NT2/D1 (cell line): ENCODE measurements around the gene CDC42EP5.
"Not testable (repeated sequence)": the region's sequence is repeated elsewhere in the genome, so short reads cannot be mapped to it uniquely, and the experiment has no call there.

ENCODE experiments used
- DNase-seq: peaks from one replicate; pipeline ENCODE4 v3.0.0-alpha.2; 2011; ENCODE audit warnings: low read depth, low spot score
- H3K27me3 ChIP-seq: 2 replicates; pipeline ENCODE4 v1.6.0; 2011; ENCODE audit warnings: mild to moderate bottlenecking; ENCODE audit not compliant: insufficient read length, insufficient read depth
- H3K36me3 ChIP-seq: 2 replicates; pipeline ENCODE4 v1.6.1; 2011; ENCODE audit warnings: mild to moderate bottlenecking, low read length, mixed read lengths; ENCODE audit not compliant: insufficient read depth, insufficient read length
- H3K4me1 ChIP-seq: 2 replicates; pipeline ENCODE4 v1.5.1; 2011; ENCODE audit not compliant: insufficient read depth, insufficient read length
- H3K4me3 ChIP-seq: 2 replicates; pipeline ENCODE4 v1.5.1; 2011; ENCODE audit warnings: low read depth; ENCODE audit not compliant: insufficient read length
- H3K9ac ChIP-seq: 2 replicates; pipeline ENCODE4 v1.6.0; 2011; ENCODE audit warnings: low read depth; ENCODE audit not compliant: insufficient read length
- H3K9me3 ChIP-seq: 2 replicates; pipeline ENCODE4 v1.5.1; 2011; ENCODE audit warnings: mild to moderate bottlenecking, low read length; ENCODE audit not compliant: insufficient read depth
- SUZ12 ChIP-seq: IDR thresholded peaks from 2 replicates; pipeline ENCODE4 v1.6.1; 2011; ENCODE audit not compliant: insufficient read length, insufficient read depth; ENCODE audit errors: extremely low read depth
- YY1 ChIP-seq: IDR thresholded peaks from 2 replicates; pipeline ENCODE4 v1.6.1; 2011; ENCODE audit not compliant: insufficient read length, insufficient read depth
- ZNF274 ChIP-seq: IDR thresholded peaks from 2 replicates; pipeline ENCODE4 v1.6.1; 2011; ENCODE audit warnings: mild to moderate bottlenecking, low read depth, low read length

CDC42EP5 gene

DNA sequence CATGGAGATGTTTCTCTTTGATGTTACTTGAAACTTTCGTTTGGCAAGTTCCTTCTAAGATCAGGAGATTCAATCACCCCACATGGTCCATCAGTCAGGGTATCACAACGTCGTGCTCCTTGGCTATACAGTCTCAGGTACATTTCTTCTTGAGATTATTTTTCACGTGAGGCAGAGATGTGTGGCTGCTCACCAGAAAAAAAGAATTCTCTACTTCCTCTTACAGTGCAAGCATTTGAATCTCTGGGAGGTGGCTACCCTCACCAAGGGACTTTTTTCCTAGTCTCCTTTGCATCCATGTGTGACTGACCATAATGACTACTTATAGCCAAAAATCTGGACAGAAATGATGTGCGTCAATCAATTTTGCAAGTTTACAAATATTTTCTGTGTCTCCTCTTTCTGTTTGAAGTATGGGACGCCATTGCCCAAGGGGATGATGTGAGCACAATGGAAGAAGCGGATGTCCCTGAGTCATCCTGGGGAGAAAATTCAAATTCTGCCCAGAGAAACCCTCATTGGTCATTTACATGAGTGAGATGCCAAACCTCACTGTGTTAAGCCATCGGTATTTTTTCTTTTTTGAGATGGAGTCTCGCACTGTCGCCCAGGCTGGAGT is 21.0 kb upstream of the CDC42EP5 start:
- H3K9me3 ChIP-seq: no peaks in the 10 kb centered on the region
- DNase-seq: no peak
- no peak overlapping the region for H3K9ac ChIP-seq
- H3K36me3 ChIP-seq: no peaks in the 10 kb centered on the region
- TF ChIP-seq ZNF274 (no peak), YY1 (no peak), SUZ12 (no peak)
- H3K4me1 ChIP-seq: peaks cover 1% of the 10 kb centered on the region
- H3K27me3 ChIP-seq: no peaks in the 10 kb centered on the region
- H3K4me3 ChIP-seq: no peak overlapping the region

GRCh38 chr19:54493056-54493455 is 20.0 kb upstream of the CDC42EP5 start:
- H3K27me3 ChIP-seq, H3K4me3 ChIP-seq, H3K36me3 ChIP-seq, DNase-seq, H3K9me3 ChIP-seq, H3K9ac ChIP-seq, H3K4me1 ChIP-seq: not testable (repeated sequence)

DNA sequence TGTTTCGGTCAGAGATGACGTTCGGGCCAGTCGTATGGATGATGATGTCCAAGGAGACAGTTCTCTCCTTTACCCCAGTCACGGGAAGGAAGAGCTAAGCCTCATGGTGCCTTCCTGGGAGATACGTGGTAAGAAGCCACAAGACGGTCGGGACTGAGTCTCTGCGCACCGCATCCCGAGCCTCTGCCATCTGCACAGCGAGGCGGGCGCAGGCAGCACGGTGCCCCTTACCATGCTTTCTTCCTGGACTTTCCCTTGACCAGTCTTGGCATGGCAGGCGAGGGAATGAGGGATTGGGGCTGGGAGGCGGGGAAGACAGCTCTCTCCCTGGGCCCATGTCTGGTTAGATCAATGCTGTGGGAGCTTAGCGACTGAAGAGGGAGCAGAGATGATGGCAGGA is 19.5 kb upstream of the CDC42EP5 start:
- H3K9ac ChIP-seq: no peak overlapping the region
- H3K36me3 ChIP-seq: no peaks in the 10 kb centered on the region
- TF ChIP-seq YY1: no peak
- H3K4me3 ChIP-seq: no peak overlapping the region
- DNase-seq: no peak
- H3K27me3 ChIP-seq: no peaks in the 10 kb centered on the region
- H3K9me3 ChIP-seq: no peaks in the 10 kb centered on the region
- H3K4me1 ChIP-seq: peaks cover 1% of the 10 kb centered on the region

DNA sequence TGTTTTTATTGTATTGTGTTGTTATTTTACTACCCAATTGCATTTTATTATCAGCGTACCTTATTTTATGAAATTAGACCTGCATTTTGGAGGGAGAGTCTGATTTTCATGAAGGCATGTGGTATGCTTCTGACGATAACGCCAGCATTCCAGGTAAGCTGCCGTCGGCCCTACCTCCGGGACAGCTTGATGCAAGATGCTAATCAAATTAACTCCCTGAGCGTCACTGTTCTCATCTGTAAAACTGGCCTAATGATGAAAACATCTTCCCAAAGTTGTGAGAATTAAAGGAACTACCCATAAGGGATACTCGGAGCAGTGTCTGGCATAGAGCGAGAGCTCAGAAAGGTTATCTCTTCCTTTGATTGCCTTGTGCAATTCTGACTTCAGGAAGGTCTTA is 16.7 kb upstream of the CDC42EP5 start:
- no peak overlapping the region for H3K4me3 ChIP-seq
- TF ChIP-seq ZNF274: no peak
- TF ChIP-seq YY1: no peak
- no peak for TF ChIP-seq SUZ12
- H3K9ac ChIP-seq: no peak overlapping the region
- no peaks in the 10 kb centered on the region for H3K9me3 ChIP-seq
- peaks cover 1% of the 10 kb centered on the region for H3K4me1 ChIP-seq
- H3K36me3 ChIP-seq: no peaks in the 10 kb centered on the region
- DNase-seq: no peak
- no peaks in the 10 kb centered on the region for H3K27me3 ChIP-seq

GRCh38 chr19:54489341-54489740 is 16.2 kb upstream of the CDC42EP5 start:
- H3K9ac ChIP-seq: no peak overlapping the region
- no peaks in the 10 kb centered on the region for H3K27me3 ChIP-seq
- no peaks in the 10 kb centered on the region for H3K9me3 ChIP-seq
- H3K4me3 ChIP-seq: no peak overlapping the region
- no peak for TF ChIP-seq YY1
- no peak for TF ChIP-seq SUZ12
- TF ChIP-seq ZNF274: no peak
- no peaks in the 10 kb centered on the region for H3K36me3 ChIP-seq
- no peak for DNase-seq
- H3K4me1 ChIP-seq: peaks cover 1% of the 10 kb centered on the region

DNA sequence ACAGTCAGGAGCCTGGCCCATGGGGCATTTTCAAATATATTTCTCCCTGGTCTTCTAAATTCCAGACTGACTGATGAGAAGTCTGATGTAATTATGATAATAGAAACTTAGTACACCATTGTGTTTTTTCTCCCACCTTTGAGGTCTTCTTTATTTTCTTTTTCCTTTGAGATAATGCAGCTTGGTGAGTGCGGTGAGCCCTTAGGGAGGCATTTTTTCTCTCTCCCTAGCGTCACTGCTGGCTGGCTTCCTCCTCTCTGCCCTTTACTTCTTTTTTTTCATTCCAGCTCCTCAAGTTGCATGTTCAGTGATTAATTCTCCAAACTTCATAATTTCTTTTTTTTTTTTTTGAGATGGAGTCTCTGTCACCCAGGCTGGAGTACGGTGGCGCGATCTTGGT is 12.8 kb upstream of the CDC42EP5 start:
- Histone ChIP-seq H3K27me3 (no peaks in the 10 kb centered on the region), H3K4me3 (no peak overlapping the region), H3K9ac (no peak overlapping the region), H3K36me3 (no peaks in the 10 kb centered on the region), H3K4me1 (peaks cover 1% of the 10 kb centered on the region), H3K9me3 (no peaks in the 10 kb centered on the region)
- no peak for TF ChIP-seq SUZ12
- no peak for TF ChIP-seq YY1
- TF ChIP-seq ZNF274: no peak
- DNase-seq: no peak

DNA sequence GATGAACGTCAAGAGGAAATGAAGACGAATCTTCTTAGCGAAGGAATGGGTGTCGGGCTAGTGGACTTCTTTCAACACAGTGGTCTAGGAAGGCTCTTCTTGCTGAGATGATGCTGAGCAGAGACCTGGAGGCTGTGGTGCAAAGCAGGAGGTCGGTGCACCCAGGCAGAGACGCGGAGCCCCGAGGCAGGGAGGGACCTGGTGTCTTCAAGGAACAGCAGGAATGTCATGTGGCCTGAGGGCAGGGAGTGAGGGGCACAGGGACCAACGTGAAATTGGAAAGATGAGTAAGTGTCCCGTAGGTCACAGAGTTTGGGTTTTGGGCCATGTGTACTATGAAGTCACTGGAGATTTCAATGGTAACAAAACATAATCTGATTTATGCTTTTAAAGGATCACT is 11.4 kb upstream of the CDC42EP5 start:
- H3K9ac ChIP-seq: no peak overlapping the region
- no peaks in the 10 kb centered on the region for H3K9me3 ChIP-seq
- H3K27me3 ChIP-seq: no peaks in the 10 kb centered on the region
- H3K4me3 ChIP-seq: no peak overlapping the region
- no peak for DNase-seq
- peaks cover 1% of the 10 kb centered on the region for H3K4me1 ChIP-seq
- no peaks in the 10 kb centered on the region for H3K36me3 ChIP-seq
- no peak for TF ChIP-seq ZNF274
- TF ChIP-seq SUZ12: no peak
- no peak for TF ChIP-seq YY1

DNA sequence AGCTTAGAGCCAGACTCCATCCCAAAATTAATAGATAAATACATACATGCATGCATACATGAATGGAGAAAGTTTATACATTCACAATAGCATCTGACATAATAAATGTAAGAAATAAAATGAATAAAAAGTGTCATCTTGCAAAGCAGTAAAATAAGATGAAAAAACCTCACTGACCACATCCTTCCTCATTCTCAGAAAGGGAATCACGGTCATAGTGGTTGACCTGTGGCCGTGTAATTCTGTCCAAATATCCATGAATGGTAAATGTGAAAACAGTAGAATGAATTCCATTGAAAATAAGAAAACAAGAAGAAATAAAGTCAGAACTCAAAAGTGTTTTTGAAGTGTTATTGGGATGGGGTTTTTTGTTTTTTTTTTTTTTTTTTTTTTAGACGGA is 9.8 kb upstream of the CDC42EP5 start:
- no peak overlapping the region for H3K9ac ChIP-seq

More for the DNA sequence above, 9.8 kb upstream of the CDC42EP5 start:
- no peaks in the 10 kb centered on the region for H3K36me3 ChIP-seq
- H3K9me3 ChIP-seq: no peaks in the 10 kb centered on the region
- no peaks in the 10 kb centered on the region for H3K27me3 ChIP-seq
- no peaks in the 10 kb centered on the region for H3K4me1 ChIP-seq
- TF ChIP-seq SUZ12 (no peak), YY1 (no peak), ZNF274 (no peak)
- no peak overlapping the region for H3K4me3 ChIP-seq
- DNase-seq: no peak
